ENCODE measurements around the gene DHRS7.

The DHRS7 gene

GRCh38 chr14:60184146-60184904 is 19.1 kb upstream of the DHRS7 start:
- FAIRE-seq, result peak; percentile 96

DNA sequence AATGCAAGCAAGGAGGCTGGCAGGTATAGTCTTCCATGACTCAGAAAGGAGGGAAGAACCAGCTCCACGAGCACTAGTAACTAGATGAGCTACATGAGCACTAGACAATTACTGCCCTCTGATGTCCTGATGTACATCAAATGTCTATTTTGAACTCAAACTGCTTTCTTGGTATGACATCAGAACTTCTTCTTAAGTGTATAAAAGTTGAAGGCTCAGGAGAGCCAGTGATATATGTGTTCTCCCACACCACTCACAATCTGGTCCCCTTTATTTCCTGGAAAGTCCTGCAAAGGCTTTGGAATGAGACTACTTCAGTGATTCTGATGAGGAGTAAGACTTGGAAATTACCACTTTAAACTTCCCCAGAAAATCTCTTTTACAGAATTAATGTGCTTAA is 18.5 kb upstream of the DHRS7 start:
- FAIRE-seq, result no peak

- no peak for FAIRE-seq
Measured at GRCh38 chr14:60183138-60183537, 17.9 kb upstream of the DHRS7 start.

- no peak for FAIRE-seq
Measured at GRCh38 chr14:60179431-60179869, 14.3 kb upstream of the DHRS7 start.

DNA sequence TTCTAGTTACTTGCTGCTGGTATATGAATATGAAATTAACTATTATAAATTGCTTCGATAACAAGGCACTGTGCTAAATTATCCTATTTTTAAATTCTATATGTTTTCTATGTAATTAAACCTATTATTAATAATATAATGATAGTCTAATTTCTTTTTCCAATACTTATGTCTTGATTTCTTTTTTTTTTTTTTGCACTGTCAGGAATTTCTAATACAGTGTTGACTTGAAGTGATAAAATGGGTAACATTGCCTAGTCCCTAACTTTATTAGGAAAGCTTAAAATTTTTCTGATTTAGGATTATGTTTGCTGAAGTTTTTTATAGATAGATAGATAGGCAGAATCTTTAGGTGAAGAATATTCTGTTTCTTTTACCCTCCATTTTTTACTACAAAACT is 13.6 kb upstream of the DHRS7 start:
- FAIRE-seq, result peak; percentile 56

- no peak for FAIRE-seq
Measured at GRCh38 chr14:60178164-60178563, 13.0 kb upstream of the DHRS7 start.

- no peak for FAIRE-seq
Measured at GRCh38 chr14:60175255-60175902, 10.2 kb upstream of the DHRS7 start.

GRCh38 chr14:60174352-60175254 is 9.4 kb upstream of the DHRS7 start:
- FAIRE-seq, result no peak

DNA sequence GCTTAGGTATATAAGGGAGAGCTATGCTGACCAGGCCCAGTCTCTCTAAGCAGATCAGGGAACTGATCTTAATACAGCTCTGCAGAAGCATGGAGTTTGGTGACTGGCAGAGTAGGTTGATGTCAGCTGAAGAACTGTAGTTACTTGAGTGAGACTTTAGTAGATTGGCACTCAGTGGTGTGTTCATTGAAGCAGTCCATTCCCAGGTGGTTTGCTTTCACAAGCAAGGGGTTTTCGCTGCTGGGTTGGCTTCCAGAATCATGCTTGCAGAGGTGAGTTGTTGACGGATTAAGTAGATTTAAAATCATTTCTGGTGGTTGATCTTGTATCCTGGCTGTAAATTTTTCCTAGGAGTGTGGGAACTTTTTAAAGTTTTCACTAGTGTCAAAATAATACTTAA is 6.5 kb upstream of the DHRS7 start:
- no peak for FAIRE-seq

- no peak for FAIRE-seq
Measured at GRCh38 chr14:60170948-60171347, 5.8 kb upstream of the DHRS7 start.

GRCh38 chr14:60169722-60170121 is 4.5 kb upstream of the DHRS7 start:
- FAIRE-seq, result no peak

GRCh38 chr14:60166142-60166541 is 944 bp upstream of the DHRS7 start:
- FAIRE-seq, result no peak

DNA sequence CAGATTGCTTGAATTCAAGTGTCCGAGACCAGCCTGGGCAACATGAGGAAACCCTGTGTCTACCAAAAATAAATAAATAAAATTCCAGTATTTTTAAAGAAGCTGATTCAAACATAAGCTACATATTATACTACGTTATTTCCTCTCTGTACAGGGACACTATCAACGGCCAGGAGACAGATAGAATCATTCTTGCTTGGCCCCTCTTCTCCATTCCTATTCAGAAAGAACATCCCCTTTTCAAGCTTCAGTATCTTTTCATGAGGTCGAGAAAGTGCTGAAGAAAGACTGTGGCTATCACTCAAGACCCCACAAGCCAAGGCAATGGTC is 314 bp upstream of the DHRS7 start:
- FAIRE-seq, result no peak

- FAIRE-seq, result no peak
Measured at GRCh38 chr14:60164404-60164711, 840 bp downstream of the DHRS7 start.

GRCh38 chr14:60163693-60164092 is 1.5 kb downstream of the DHRS7 start:
- FAIRE-seq, result no peak

- FAIRE-seq, result no peak
Measured at GRCh38 chr14:60161196-60162107, 3.7 kb downstream of the DHRS7 start.

DNA sequence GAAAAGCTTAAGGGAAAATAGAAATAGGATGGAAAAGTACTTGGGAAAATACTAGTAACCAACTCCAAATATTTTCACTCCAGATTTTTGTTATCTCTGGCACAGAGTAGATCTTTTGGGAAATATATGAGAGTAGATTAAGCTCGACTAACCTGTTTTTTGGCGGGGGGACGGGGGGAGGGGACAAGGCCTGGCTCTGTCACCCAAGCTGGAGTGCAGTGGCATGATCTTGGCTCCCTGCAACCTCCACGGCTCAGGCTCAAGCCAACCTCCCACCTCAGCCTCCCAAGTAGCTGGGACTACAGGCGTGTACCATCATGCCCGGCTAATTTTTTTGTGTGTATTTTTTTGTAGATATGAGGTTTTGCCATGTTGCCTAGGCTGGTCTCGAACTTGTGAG is 4.8 kb downstream of the DHRS7 start:
- no peak for FAIRE-seq

DNA sequence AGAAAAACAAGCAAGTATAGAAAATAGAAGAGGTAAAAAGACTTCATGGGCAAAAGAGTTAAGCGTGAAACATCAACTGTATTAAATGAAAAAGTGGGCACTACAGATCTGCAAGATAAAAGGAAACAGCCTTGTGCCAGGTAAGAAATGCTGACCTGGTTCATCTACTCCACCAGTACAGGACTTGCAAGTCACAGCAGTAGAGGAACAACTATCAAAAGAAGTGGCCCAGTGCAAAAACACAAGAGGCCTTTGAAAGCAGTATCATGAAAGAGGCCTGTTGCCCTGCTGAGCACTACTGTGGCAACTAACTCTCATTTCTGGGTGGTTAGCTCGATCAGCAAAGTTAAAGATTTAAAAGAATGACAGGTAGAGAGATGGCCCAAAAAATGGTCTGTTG is 10.5 kb downstream of the DHRS7 start:
- no peak for FAIRE-seq

- no peak for FAIRE-seq
Measured at GRCh38 chr14:60153991-60154390, 11.2 kb downstream of the DHRS7 start.

- no peak for FAIRE-seq
Measured at GRCh38 chr14:60151715-60152114, 13.5 kb downstream of the DHRS7 start.

GRCh38 chr14:60134702-60135101 is 30.5 kb downstream of the DHRS7 start:
- no peak for FAIRE-seq

- FAIRE-seq, result no peak
Measured at GRCh38 chr14:60133487-60133886, 31.7 kb downstream of the DHRS7 start.

GRCh38 chr14:60125918-60126317 is 39.3 kb downstream of the DHRS7 start:
- no peak for FAIRE-seq

Data from G401.6 (cell line).